Neutrophil (primary cell): ENCODE results near the gene ANKRD36B.
"Not testable (repeated sequence)": the region's sequence is repeated elsewhere in the genome, so short reads cannot be mapped to it uniquely, and the experiment has no call there.

Experiments
- H3K27ac ChIP-seq: fragments of 200-600 bp; sonication (generic); 2 replicates; pipeline ENCODE4 v1.5.1; 2016; ENCODE audit warnings: mild to moderate bottlenecking, moderate library complexity
- H3K27me3 ChIP-seq: fragments of 200-600 bp; sonication (generic); 2 replicates; pipeline ENCODE4 v1.6.0; 2016; ENCODE audit warnings: mild to moderate bottlenecking
- H3K36me3 ChIP-seq: fragments of 200-600 bp; sonication (generic); 2 replicates; pipeline ENCODE4 v1.5.1; 2017
- H3K4me1 ChIP-seq, 2 experiments: fragments of 200-600 bp in 1 of 2; sonication (generic) in 1 of 2; 1 replicate in 1 of 2; 2 replicates in 1 of 2; pipeline versions ENCODE4 v1.5.1 to v1.6.1; 2013 to 2016; ENCODE audit warnings: low read depth in 1 of 2, low read length in 1 of 2, mild to moderate bottlenecking in 1 of 2, moderate library complexity in 1 of 2; ENCODE audit not compliant: control insufficient read depth in 1 of 2, insufficient read depth in 1 of 2
- H3K4me3 ChIP-seq, 2 experiments: fragments of 200-600 bp in 1 of 2; sonication (generic) in 1 of 2; 1 replicate in 1 of 2; 2 replicates in 1 of 2; pipeline ENCODE4 v1.5.1; 2013 to 2016; ENCODE audit warnings: low read depth in 1 of 2, low read length in 1 of 2, mild to moderate bottlenecking in 1 of 2, moderate library complexity in 1 of 2
- H3K9me3 ChIP-seq: fragments of 200-600 bp; sonication (generic); 2 replicates; pipeline ENCODE4 v1.5.1; 2016
- TF ChIP-seq, protein P1 (sequence below): fragments of 200-600 bp; sonication (generic); IDR thresholded peaks from 2 replicates; pipeline ENCODE4 v1.5.1; 2016; ENCODE audit warnings: antibody characterized with exemption

The ANKRD36B gene

DNA sequence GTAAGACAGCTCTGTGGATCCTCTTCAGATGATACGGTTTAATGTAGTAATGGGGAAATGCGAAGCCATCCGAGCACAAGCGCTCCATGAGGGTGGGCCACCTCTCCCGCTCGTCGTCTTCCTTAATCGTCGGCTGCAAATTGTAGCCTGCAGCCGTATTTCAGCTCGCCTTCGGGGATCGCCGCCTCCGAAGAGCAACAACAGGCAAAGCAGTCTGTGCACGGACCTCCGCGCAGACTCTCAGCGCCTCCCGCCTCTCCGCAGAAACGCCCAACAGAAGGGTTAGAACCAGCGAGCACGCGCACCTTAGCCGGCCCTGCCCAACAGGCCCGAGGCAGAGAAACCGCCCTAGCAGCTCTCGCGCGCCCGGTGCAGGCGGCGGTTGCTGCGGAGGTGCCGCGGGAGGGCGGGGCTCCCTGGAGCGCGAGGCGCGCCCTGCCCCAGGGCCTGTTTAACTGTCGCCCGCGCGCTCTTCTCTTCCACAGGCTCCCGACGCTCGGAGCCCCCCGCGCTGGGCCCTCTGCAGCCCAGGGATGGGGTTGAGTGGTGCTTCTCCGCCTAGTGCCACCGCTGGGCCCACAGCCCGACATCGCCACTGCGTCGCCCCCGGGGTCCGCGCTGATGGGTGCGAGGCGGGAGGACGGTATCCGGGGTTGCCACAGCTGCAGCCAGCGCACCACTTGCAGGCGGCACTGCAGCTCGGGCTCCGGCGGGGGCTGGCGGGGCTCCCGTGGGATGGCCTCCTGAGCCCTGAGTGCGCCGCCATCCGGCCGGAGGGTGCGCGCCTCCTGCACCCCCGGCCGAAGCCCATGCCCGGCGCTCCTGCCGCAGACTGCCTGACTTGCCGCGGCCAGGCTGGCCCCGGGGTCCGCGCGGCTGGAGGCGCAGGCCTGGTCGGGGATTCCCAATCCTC is at the start of gene ANKRD36B:
Gene ANKRD36B, minus strand, starts transcription at position 280 of the 913 bp plus-strand sequence. Its CDS starts 192 bp downstream, at position 88.
- Histone ChIP-seq H3K27ac (peak within 1 kb of the TSS; percentile 75), H3K4me3 (peak within 1 kb of the TSS; percentile 72 to 86)
- H3K4me1 ChIP-seq, H3K9me3 ChIP-seq, H3K36me3 ChIP-seq, H3K27me3 ChIP-seq: not testable (repeated sequence)

DNA sequence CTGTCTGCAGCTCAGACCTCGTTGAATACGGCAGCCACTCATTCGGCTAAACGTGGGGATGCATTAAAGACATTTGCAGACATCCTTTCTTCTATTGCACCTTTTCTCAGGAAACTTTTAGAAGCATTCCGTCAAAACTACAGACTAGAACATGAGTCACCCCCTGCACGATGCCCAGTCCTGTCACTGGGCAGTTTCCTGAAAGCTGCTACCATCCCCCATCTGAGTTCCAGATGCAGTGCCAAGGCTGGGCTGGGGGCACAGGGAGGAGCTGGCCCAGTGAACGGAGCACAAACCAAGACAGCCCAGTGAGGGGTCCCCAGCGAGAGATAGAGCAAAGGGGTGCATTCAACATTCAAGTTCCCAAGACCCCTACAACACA is 36.4 kb upstream of the ANKRD36B start:
- H3K27me3 ChIP-seq, H3K36me3 ChIP-seq, H3K4me3 ChIP-seq, H3K9me3 ChIP-seq, H3K27ac ChIP-seq, H3K4me1 ChIP-seq: not testable (repeated sequence)

DNA sequence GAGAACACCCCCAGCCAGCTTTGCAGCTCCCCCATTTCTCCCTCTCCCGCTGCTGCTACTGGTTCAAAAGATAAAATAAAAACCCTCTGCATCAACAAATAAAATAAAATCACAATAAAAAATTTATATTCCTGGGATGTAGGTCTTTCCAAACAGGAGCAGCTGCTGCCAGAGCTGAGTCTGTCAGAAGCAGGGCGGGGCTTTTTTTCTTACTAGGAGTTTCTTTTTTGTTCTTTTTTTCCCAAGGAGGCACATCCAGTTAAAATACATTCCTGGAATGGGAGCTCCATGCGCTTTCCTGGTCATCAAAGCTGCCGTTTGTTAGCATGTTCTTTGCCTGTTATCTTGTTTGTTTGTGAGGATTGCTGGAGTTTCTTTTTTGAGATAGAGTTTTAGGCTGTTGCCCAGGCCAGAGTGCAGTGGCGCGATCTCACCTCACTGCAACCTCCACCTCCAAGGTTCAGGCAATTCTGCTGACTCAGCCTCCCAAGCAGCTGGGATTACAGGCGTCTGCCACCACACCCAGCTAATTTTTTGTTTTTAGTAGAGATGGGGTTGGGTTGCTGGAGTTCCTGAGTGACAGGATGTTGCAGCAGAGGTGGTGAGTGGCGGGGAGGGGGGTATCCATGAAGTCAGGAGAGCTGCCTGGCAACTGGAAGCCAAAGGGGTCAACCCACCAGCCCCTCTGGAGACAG is 35.8 kb upstream of the ANKRD36B start:
- not testable (repeated sequence) for H3K36me3 ChIP-seq, H3K27me3 ChIP-seq, H3K4me1 ChIP-seq, H3K9me3 ChIP-seq, H3K27ac ChIP-seq, H3K4me3 ChIP-seq

DNA sequence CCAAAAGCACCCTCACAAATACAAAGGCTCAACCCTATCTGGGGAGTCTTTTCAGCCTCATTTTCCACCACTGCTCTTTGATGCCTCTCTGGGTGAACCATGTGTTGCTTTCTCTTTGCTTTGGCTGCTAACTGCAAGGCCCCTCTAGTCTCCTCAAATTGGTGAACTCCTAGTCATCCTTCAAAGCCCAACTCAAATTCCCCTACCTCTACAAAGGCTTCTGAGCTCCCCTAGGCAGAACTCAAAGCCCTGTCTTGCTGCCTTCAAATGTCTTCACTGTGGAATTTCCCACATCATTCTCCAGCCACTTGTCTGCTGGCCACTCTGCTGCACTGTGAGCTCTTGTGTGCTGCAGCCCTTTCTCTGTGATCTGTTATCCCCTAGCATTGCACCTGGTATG is 33.3 kb upstream of the ANKRD36B start:
- H3K27me3 ChIP-seq, H3K27ac ChIP-seq, H3K4me1 ChIP-seq, H3K4me3 ChIP-seq, H3K9me3 ChIP-seq, H3K36me3 ChIP-seq: not testable (repeated sequence)

DNA sequence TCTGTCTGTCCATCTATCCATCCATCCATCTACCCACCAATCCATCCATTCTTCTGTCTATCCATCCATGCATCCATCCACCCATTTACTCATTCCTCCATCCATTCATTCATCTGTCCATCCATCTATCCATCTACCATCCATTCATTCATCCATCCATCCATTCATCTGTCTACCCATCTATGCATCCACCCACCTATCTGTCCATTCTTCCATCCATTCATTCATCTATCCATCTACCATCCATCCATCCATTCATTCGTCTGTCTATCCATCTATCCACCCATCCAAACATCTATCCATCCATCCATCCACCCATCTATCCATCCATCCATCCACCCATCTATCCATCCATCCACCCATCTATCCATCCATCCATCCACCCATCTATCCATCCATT is 30.8 kb upstream of the ANKRD36B start:
- not testable (repeated sequence) for H3K4me3 ChIP-seq, H3K36me3 ChIP-seq, H3K27me3 ChIP-seq, H3K27ac ChIP-seq, H3K4me1 ChIP-seq, H3K9me3 ChIP-seq

DNA sequence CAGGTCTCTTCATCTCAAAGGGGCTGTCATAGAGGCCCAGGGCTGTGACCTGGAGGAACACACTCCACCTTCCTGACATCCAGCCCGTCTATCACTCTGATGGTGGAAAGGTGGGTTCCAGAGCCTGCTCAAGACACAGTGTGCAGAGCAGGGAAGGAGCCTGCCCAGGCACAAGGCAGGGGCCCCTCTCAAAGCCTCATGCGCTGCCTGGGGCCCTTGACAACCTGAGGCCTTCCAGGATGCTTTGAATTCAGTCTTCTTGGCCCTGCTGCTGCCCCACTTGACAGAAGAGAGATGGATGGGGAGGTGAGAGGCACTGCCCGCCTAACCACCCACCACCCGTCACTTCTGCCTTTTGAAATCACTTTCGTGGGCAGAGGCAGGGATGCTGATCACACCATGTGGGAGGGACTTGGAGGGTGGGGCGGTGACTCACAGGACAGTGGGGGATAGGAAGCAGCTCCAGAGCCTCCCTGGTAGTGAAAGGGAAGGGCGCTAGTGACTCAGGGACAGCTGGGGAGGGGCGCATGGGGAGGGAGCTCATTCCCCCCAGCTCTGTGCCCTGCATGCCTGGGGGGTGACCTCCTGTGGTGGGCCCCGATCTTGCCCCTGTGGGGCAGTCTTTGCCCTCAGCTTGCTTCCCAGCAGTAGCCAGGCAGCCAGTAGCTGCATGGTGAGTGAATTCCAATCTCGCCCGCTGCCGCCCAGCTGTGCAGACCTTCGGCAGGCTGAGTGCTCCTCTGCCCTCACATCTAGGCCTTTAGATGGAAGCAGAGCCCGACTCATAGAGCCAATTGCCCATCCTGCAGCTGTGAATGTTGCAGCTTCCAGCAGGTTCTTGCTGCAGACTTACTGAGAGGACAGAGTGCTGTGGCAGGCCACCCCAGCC is 29.5 kb upstream of the ANKRD36B start:
- H3K4me3 ChIP-seq, H3K36me3 ChIP-seq, H3K4me1 ChIP-seq, H3K27me3 ChIP-seq, H3K27ac ChIP-seq, H3K9me3 ChIP-seq: not testable (repeated sequence)

DNA sequence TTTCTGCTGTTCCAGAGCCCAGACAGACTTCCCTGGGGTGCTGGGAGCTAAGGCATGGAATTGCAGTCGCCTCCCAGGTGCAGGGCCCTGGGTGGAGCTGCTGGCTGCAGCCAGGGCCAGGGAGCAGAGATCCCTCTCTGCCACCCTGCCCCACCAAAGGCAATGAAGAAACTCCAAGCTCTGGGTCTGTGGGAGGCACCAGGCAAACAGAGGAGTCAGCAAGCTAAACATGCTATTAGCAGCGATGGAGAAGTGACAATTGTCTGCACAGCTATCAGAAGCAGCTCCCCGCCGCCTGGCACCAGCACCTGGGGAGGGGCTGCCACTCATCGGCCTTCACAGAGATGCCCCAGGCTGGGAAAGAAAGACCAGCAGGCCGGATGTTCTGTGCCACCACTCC is 28.2 kb upstream of the ANKRD36B start:
- H3K27me3 ChIP-seq = no peaks in the 10 kb centered on the region
- no peaks in the 10 kb centered on the region for H3K9me3 ChIP-seq
- no peak overlapping the region for H3K4me3 ChIP-seq
- TF ChIP-seq, protein P1, sequence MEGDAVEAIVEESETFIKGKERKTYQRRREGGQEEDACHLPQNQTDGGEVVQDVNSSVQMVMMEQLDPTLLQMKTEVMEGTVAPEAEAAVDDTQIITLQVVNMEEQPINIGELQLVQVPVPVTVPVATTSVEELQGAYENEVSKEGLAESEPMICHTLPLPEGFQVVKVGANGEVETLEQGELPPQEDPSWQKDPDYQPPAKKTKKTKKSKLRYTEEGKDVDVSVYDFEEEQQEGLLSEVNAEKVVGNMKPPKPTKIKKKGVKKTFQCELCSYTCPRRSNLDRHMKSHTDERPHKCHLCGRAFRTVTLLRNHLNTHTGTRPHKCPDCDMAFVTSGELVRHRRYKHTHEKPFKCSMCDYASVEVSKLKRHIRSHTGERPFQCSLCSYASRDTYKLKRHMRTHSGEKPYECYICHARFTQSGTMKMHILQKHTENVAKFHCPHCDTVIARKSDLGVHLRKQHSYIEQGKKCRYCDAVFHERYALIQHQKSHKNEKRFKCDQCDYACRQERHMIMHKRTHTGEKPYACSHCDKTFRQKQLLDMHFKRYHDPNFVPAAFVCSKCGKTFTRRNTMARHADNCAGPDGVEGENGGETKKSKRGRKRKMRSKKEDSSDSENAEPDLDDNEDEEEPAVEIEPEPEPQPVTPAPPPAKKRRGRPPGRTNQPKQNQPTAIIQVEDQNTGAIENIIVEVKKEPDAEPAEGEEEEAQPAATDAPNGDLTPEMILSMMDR = no peak
- no peak overlapping the region for H3K27ac ChIP-seq
- no peaks in the 10 kb centered on the region for H3K4me1 ChIP-seq
- no peaks in the 10 kb centered on the region for H3K36me3 ChIP-seq

DNA sequence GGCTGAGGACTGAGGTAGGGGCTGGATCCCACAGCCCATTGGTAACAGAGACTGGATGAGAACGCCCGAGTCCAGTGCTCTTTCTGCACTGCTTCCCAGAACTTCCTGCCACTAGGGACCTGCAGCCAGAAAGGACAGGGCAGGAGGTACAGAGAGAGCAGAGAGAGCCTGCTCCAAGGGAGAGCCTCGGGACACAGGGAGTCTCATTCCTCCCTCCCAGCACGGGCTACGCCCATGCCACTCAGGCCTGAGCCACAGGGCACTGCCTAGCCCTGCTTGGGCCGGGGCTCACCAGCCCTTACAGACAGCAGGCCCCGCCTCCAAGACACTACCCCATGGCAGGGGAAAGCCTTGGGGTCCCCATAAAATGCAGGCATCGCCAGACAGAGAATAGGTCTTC is 26.1 kb upstream of the ANKRD36B start:
- not testable (repeated sequence) for H3K27me3 ChIP-seq, H3K9me3 ChIP-seq, H3K4me1 ChIP-seq, H3K36me3 ChIP-seq, H3K4me3 ChIP-seq, H3K27ac ChIP-seq

DNA sequence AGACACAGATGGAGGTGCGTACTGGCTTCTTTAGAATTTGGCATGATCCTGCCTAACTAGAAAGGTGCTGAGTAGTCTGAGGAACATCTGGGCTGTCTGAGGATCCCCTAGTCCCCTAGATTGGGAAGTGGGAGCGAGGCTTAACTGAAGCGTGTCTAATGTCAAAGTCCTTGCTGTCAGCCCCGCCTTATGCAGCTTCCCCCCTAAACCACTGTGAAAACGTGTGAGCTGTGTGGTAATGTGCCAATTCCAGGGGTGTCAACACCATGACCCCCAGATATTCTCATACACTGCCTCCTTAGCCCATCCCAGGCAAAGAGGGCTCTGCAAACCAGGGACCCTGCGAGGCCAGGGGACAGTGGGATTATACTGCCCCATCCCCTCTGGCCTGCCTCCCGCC is 22.2 kb upstream of the ANKRD36B start:
- H3K27me3 ChIP-seq, H3K4me3 ChIP-seq, H3K27ac ChIP-seq, H3K4me1 ChIP-seq, H3K9me3 ChIP-seq, H3K36me3 ChIP-seq: not testable (repeated sequence)

DNA sequence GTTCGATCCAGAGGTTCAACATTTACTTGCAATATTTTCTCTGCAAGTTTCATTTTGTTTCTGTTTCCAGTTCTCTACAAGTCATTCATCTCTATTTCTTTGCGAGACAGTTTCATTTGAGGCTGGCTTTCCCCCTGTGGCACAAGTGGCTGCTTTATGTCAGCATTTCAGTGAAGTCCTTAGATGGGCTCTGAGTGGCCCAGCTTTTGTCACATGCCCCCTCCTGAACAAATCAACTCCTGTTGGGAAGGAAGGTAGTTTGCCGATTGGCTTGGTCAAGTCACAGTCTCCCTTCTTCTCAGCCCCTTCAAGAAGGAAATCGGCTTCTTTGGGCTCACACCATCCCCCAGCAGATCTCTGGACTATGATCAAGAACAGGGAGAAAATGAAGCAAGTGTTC is 19.1 kb upstream of the ANKRD36B start:
- not testable (repeated sequence) for H3K4me1 ChIP-seq, H3K27ac ChIP-seq, H3K4me3 ChIP-seq, H3K9me3 ChIP-seq, H3K36me3 ChIP-seq, H3K27me3 ChIP-seq

DNA sequence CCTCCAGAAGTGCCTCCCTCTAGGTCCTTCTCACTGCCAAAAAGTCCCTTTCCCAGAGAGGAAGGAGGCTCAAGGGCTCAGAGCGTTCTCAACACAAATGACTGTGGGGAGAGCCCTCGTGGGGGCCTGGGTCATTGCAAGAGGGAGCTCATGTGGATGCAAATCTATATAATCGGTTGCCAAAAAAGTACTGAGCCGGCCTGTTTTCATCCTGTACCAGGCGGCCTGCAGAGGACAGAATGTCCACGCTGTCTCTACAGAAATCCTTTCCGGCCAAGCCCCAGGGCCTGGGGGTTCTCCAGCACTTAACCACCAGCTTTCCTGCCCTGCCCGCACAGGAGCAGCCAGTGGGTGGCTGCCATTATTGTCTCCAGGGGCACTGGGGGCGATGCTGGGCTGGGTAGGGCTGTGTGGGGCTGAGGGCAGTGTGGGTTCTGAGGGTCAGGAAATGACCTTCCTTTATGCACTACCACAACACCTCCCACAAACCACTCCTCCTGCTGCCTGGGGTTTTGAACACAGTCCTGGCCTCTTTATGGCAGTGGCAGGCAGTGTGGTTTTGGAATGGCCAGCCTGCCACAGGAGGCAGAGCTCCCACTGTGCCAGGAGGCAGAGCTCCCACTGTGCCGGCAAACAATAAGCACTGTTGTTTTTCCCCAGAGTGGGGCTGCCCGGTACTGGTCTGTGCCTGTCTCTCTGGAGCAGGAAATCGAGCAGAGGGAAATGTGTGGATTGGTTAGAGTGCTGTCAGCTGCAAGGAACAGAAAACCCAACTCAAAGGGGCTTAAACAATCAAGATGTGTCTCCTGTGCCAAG is 16.1 kb upstream of the ANKRD36B start:
- not testable (repeated sequence) for H3K9me3 ChIP-seq, H3K4me1 ChIP-seq, H3K27ac ChIP-seq, H3K4me3 ChIP-seq, H3K27me3 ChIP-seq, H3K36me3 ChIP-seq

DNA sequence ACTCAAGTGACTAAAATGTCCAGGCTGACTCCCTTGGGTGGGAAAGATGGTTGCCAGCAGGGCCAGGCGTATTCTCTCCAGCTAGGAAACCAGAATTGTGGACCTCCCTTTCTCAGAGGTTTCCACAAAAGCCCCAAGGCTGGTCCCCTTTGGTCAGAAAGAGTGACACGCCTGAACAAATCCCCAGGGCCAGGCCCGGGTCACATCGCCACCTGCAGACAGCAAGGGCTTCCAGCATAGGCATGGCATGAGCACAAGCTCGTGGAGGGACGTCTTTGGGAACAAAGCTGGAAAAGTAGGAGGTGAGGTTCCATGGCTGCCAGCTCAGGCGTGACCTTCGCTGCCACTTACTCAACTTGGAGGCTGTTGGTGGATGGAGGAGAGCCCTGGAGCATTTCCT is 15.4 kb upstream of the ANKRD36B start:
- not testable (repeated sequence) for H3K27ac ChIP-seq

More for the DNA sequence above, 15.4 kb upstream of the ANKRD36B start:
- not testable (repeated sequence) for H3K4me3 ChIP-seq, H3K27me3 ChIP-seq, H3K36me3 ChIP-seq, H3K4me1 ChIP-seq, H3K9me3 ChIP-seq
